Stimulated activated CD8-positive, alpha-beta memory T cell treated with anti-CD3 and anti-CD28 coated beads, Interleukin-15, amount 100 ng/mL, for 24 hours (primary cell): ENCODE data around the gene SLAMF1.

ENCODE experiments used
- DNase-seq: peaks from one replicate; pipeline ENCODE4 v3.0.0-alpha.2; 2020; ENCODE audit warnings: low read depth

Gene SLAMF1

DNA sequence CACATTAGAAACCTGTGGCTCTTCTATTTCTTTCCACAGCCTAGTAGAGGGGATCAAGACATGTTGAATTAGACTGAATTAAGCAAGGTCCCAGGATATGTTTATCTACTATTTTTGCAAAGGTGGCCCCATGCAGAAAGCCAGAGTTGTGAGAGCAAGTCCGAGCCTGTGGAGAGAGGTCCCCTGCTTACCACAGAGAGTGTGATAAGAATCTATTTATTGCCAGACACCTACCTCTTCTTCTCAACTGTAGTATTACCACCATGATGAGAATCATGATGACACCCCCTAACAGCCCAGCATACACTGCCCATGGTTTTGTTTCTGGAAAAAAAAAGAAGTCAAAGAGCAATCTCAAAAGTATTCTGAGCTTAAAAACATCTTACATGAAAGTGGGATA is 23.0 kb downstream of the SLAMF1 start:
- no peak for DNase-seq

DNA sequence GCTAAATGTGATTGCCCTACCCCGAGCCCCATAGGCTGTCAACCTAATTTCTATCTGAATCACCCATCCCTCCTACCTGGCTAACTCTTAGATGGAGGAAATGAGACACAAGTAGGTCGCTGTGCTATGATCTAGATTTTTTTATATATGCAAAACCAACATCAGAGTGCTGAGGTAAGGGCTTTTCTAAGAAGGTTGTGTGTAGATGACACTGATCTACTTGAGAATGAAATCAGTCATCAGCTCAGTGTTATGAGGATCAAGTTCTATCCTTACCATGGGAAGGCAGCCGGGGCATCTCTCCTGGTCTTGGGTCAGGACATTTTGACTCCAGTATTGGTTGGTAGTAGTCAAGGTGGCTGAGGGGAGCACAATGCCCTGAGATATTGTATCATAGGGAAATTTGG is 23.6 kb downstream of the SLAMF1 start:
- no peak for DNase-seq

DNA sequence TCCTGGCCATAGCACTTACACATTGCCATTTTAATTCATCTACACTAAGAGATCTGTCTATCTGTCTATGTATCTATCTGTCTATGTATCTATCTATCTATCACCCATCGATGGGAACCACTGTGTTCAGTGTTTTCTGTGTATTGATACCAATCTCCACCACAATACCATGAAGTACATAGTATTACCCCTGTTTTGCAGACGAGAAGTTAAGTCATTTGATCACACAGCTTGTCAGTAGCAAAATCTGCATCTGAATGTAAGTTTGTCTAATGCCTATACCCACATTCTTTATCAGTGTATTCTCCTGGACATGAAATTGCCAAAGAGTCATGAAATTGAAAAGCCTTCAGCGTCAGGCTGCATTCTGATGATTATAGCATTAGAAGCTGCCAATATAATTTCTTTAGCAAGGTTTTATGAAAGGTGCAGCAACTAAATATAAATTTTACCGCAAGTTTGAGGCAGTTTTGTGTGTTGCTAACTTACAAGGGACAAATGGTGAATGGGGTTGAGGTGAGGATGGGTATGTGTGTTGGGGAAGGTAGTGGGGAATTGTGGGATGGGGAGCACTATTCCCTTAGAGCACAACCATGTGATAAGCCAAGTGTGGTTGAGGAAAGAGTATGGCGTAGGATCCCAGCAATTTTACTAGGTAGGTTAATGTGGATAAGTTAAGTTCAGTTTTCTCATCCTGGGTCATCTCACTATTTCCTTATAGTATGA is 24.2 kb downstream of the SLAMF1 start:
- DNase-seq: no peak

DNA sequence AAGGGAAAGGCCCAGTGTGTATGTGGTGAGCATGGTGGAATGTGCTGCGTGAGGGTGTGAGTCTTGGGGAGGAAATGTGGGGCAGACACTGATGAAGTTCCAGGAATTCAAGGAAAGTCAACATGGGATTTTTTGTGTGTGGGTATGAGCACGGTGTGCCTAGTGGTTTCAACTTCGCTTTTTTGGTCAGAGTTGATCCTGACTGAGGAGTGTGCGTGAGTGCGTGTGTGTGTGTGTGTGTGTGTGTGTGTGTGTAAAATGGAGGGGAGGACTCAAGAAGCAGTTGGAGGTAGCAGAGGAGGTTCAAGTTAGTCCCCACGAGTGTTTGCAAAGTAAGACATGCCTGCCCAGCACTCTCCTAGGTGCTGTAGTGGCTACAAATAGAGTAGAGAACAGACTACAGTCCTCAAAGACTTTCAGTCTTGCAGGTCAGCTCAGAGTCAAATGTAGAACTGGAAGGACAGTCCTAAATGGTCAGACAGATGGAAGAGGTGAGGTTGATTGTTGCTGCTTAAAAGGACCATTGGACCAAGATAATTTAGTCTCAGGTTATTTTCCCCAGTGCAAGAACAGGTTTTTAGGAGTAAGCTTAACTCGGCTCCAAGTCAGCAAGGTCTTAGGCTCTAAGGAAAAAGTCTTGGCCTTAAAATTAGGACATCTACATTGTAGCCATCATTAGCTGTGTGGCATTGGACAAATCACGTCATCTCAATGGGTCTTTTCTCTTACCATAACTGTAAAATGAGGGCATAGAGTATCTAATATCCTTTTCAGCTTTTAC is 25.0 kb downstream of the SLAMF1 start:
- DNase-seq: no peak

DNA sequence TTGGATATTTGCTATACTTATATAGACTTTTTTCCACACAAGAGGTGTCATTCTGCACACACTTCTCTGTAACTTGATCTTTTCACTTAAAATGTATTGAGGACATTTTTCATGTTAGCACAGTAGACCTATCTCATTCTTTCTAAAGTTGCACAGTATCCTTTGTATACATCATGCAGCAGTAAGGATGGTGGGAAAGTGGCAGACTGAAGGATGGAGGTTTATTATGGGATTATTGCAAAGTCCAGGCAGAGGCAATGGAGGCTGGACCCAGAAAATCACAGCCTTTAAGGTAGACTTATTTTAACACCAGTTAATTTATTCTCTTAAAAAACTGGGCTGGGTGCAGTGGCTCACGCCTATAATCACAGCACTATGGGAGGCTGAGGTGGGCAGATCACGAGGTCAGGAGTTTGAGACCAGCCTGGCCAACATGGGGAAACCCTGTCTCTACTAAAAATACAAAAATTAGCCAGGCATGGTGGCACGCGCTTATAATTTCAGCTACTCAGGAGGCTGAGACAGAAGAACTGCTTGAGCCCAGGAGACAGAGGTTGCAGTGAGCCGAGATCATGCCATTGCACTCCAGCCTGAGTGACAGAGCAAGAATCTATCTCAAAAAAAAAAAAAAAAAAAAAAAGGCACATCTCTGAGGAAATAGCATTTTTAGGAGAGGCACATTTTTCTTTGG is 25.8 kb downstream of the SLAMF1 start:
- DNase-seq: no peak

DNA sequence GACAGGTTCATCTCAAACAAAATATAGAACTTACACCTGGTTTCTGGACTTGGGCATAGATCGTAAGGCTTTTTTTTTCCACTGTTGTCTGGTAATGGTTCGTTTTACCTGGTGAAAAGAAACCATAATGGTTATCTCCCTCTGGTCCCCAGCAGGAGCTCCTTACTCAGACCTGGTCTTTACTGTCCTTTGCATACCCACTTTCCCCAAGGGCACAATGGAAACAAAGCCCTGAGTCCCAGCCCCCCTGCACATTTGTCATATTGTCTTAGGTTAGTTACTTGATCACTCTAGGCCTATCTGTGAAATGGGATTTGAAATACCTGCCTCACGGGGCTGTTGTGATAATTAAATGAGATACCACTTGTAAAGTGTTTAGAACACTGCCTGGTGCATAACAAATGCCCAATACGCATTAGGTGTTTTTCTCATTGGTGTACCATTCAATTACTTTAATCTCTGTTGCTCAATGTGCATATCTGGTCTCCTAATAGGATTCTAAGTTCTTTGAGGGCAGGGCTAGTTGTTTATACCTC is 27.0 kb downstream of the SLAMF1 start:
- DNase-seq: no peak

DNA sequence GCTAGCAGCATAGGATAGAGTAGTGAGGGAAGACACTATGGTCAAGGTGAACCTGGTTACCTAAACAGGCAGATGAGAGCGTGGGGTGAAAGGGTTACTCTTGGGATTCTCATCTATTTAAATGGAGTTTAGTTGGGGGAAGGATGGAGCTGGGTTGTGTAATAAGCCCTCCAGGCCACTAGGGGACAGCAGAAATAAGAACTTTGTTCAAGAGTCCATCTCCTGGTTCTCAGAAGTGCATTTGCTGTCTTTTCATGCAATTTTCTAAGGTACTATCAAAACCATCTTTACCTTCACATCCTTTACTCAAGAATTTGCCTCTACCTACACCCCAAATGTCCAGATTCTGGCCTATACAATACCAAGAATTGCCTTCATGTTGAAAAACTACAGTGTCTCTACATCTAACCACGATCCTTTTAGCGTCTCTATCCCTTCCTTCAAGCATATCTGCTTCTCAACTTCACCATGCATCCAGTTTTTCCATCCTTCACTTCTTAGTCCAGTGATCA is 28.0 kb downstream of the SLAMF1 start:
- DNase-seq: no peak

DNA sequence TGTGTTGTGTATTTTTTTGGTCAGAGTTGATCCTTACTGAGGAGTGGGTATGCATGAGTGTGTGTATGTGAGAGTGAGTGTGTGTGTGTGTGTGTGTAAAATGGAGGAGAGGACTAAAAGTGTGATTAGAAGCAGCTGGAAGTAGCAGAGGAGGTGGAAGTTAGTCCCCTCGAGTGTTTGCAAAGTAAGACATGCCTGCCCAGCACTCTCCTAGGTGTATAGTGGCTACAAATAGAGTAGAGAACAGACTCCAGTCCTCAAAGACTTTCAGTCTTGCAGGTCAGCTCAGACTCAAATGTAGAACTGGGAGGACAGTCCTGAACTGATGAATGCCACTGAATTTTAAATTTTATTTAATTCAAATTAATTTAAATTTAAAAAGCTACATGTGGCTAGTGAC is 28.5 kb downstream of the SLAMF1 start:
- DNase-seq: no peak

DNA sequence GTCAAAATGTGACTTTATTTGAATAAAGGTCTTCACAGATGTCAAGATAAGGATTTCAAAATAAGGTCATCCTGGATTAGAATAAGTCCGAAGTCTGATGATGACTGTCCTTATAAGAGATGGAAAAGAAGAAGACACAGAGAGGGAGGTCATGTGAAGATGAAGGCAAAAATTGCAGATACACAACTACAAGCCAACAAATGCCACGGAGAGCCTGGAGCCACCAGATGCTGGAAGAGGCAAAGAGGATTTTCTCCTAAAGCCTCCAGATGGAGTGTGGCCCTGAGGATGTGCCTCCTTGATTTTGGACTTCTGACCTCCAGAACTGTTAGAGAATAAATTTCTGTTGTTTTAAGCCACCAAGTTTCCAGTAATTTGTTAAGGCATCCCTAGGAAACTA is 31.2 kb downstream of the SLAMF1 start:
- no peak for DNase-seq

DNA sequence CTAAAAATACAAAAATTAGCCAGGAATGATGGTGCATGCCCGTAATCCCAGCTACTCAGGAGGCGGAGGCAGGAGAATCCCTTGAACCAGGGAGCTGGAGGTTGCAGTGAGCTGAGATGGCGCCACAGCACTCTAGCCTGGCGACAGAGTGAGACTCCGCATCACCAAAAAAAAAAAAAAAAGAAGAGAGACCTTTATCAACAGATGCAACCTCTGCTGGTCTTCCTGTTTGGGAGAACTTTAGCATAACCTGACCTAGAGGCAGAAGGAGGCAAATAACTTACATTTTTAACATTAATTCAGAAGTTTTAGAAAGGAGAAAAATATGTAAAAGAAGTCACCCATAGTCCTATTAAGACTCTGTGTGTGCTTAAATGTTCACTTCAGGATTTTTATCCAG is 32.4 kb downstream of the SLAMF1 start:
- no peak for DNase-seq

DNA sequence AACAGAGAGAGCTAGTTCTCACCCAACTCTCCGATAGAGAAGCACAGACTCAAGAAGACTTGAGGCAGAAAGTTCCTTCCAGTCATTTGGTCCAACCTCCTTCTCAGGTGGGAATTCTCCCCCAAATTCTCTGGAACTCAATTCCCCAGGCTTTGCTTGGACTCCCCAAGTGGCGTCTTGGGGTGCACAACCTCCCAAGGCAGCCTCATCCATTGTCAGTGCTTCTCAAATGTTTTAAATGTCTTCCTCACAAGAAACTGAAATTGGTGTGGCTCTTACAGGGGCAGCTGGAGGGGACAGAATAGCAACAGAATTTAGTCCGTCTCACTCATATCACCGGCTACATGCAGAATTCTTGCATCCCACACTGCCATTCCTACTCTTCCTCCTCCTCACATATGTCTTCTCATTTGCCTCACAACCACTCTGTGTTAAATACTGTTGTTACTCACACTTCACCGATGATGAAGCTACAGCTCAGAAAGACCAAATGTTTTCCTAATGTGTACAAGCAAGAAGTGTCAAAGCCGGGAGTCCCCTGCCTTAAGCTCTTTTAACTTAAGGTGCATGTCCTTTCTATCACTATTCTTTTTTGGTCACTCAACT is 34.1 kb downstream of the SLAMF1 start:
- no peak for DNase-seq

DNA sequence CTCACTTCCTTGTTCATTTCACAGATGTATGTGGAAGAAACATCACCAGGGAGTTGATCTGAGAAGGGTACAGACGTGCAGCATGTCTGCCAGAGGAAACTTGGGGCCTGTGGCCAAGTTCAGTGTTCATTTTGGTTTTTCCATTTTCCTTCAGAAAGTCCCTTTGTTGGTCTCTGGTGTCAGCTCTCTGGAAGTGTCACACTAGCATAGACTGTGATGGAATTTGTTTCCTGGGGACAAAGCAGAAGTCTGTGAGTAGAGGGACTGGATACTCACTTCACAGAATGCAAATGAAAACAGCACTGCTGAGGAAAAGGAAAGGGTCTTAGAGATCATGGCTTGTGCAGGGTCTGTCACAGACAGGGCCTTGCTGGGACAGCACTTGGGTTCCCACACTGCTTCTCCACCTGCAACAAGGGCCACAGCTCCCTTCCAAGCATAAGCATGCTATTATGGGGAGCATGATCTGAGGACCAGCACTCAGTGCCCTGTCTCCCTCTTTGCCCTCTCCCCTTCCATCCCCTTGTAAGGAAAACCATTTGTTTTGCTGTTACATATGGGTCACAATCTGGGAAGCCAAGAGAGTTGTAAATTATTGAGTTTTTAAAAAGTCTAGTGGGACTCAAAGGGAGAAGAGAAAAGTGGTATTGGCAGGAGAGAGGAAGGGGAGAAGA is 36.1 kb downstream of the SLAMF1 start:
- no peak for DNase-seq

DNA sequence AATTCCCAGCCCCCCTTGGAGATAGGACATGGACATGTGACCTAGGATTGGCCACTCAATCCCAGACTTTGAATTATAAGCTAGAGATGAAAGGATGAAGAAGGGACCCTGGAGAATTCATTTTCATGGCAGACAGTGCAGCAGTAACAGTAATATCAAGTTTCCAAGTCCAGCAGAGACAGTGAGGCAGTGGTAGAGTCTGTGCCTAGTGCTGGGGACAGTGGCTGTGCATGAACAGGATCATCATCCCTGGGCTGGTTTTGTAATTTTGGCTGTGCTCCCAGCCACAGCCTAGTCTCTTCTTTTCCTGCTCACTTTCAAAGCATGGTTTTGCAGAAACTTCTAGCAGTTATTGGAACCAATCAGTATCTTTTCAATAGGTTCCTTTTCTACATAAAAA is 37.9 kb downstream of the SLAMF1 start:
- no peak for DNase-seq

DNA sequence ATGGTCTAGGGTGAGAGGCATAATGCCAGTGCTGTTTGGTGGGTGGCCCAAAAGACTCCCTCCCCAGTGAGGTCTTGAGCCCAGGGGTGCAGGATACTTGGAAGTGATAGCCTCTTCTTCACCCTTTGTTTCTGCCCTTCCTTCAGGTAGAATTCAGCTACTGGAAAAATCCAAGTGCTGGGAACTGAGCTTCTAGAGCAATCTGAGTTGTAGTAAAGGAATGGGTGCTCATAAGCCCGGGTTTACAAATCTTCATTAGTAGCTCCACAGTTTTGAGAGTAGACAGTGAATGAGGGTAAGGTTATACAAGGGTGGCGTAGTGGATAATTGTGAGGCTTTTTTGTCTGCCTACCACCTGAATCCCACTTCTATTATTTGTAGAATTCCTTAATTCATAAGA is 38.3 kb downstream of the SLAMF1 start:
- no peak for DNase-seq

DNA sequence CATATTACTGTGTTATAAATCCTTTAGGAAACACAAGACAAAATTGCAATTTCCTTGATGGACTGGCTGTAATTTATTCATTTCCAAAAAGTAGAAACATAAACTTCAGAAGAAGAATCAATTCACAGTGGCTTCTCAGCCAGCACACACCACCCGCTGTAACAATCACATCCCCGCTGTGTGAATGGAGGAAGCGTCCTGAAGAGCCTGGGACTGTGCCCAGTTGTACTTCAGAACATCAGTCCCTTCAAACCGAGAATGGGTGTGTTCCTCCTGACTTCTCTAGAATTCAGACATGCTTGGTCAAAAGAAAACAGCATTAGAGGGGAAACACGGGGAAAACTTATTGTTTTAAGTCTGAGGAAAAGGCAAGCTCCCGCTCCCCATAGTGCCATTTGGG is 38.8 kb downstream of the SLAMF1 start:
- no peak for DNase-seq

DNA sequence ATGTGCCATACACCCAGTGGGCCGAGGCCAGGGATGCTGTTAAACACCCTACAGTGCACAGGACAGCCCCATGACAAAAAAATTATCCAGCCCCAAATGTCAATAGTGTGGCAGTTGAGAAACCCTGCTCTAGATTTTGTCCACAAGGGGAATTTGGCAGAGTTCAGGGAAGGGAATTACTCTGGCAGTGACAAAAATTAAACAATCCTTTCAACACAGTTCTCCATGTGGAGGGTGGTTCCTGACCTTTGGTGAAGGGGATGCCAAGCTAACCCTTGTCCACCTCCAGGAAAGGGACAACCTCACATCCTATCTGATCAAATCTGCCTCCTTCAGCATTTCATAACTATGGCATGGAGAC is 39.2 kb downstream of the SLAMF1 start:
- no peak for DNase-seq

DNA sequence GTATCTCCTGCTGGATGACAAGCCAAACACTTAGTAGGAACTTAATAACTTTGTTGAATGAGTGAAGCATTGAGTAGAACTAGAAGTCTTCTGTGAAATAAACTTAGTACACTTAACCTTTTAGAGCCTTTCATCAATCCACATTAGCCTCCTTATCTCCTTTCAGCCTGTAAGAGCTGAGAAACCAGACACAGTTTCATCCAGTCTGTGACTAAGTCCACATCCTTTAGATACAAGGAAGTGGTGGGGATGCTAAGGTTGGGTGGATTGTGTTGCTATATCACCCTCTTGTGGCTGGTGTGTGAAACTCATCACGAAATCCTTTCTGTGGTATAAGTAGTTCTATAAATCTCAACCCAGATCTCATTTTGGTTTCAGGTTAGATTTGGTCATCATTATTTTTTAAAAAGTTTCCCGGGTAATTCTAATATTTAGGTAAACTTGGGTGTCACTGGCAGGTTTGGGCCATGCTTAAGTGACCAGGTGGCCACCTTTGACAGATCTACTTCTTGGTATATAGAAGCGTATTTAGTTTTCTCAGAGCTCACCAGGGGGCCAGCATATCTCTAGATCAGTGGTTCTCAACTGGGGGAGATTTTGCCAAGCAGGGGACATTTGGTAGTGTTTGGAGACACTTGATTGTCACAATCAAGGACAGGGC is 39.7 kb downstream of the SLAMF1 start:
- DNase-seq: no peak

DNA sequence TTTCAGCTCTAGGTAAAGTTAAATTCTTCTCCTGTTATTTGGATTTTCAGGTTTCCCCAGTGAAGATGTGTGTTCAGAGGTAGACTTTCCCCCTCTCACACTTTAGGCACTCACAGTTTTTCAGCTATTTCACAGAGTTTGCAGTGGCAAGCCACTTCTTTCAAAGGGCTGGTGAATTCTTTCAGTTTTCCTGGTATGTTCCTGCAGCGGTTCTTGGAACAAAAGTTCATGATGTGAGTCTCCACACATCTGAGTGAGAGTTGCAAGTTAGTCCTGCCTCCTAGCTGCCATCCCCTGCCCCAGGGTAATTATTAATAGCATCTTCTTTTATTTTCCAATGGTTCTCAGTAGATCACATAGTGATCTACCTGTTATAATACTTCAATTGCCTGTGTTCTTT is 40.2 kb downstream of the SLAMF1 start:
- DNase-seq: no peak

DNA sequence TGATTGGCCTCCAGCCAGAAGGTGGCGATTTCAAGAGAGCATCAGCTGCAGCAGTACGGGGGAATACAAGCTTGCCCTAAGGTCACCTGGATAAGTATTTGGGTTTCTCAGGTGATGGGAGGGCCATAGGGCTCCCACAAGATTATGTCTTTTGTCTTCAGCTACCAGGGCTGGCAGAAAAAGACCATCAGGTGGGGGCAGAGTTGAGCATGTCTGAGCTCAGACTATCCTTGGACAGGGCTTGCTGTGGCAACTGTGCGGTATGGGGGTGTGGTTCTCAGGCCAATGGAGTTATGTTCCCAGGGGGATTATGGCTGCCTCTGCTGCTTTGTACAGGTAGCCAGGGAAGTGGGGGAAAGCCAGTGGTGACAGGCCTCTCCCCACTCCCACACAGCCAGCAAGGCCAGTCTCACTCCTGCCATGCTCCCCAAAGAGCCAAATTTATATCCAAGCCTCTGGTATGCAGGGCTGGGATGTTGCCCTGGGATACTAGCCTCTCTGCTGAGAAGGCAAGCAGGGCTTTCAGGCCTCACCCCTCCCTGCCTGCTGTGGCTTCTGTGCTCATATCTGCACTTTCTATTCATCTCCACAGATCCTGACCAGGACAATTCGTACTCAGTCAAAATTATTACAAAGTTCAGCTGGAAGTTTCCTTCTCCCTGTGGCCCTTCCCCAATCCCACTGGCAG is 40.9 kb downstream of the SLAMF1 start:
- DNase-seq: no peak

DNA sequence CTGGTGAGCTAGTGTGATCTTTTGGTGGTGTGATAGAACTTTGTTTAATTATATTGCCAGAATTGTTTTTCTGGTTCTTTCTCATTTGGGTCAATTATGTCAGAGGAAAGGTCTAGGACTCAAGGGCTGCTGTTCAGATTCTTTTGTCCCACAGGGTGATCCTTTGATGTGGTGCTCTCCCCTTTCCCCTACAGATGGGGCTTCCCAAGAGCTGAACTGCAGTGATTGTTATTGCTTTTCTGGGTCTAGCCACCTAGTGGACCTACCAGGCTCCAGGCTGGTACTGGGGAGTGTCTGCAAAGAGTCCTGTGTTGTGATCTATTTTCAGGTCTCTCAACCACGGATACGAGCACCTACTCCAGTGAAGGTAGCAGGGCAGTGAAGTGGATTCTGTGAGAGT is 41.6 kb downstream of the SLAMF1 start:
- DNase-seq: no peak

DNA sequence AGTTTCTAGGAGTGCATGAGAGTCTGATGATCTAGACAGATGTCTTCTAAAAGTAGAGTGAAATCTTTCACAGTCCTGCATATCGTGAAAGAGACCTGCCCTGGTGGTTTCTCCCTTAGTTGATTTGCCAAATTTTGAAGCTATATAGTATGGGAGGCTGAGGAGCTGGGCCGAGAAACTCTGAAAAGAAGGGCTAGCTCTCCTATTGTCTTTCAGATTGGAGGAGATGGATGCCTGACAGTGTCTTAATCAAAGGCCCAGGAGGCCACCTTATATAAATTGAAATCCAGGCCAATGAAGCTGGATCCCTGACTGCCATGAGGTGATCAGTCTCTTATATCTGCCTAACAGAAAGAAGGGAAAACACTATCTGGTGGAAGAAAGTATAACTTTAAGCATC is 49.1 kb downstream of the SLAMF1 start:
- no peak for DNase-seq
